ENCODE results near the gene CCT3.
"Not testable (repeated sequence)": the region's sequence is repeated elsewhere in the genome, so short reads cannot be mapped to it uniquely, and the experiment has no call there.

CCT3 gene

GRCh38 chr1:156373546-156373945, 35.5 kb upstream of the CCT3 start:
- DNase-seq (ENCODE audit: extremely low read depth, low read depth) = no peak
- no peak for TF ChIP-seq CTCF (IDR thresholded peaks at IDR 0.05; ENCODE audit: low read depth, low read length)

GRCh38 chr1:156372876-156373275, 34.8 kb upstream of the CCT3 start:
- no peak for TF ChIP-seq CTCF (IDR thresholded peaks at IDR 0.05; ENCODE audit: low read depth, low read length)

GRCh38 chr1:156372265-156372586, 34.1 kb upstream of the CCT3 start:
- no peak for TF ChIP-seq CTCF (IDR thresholded peaks at IDR 0.05; ENCODE audit: low read depth, low read length)

More at GRCh38 chr1:156372876-156373275, 34.8 kb upstream of the CCT3 start:
- DNase-seq (ENCODE audit: extremely low read depth, low read depth) = no peak

GRCh38 chr1:156371553-156372264, 33.6 kb upstream of the CCT3 start:
- no peak for DNase-seq (ENCODE audit: extremely low read depth, low read depth)

More at GRCh38 chr1:156372265-156372586, 34.1 kb upstream of the CCT3 start:
- no peak for DNase-seq (ENCODE audit: extremely low read depth, low read depth)

DNA sequence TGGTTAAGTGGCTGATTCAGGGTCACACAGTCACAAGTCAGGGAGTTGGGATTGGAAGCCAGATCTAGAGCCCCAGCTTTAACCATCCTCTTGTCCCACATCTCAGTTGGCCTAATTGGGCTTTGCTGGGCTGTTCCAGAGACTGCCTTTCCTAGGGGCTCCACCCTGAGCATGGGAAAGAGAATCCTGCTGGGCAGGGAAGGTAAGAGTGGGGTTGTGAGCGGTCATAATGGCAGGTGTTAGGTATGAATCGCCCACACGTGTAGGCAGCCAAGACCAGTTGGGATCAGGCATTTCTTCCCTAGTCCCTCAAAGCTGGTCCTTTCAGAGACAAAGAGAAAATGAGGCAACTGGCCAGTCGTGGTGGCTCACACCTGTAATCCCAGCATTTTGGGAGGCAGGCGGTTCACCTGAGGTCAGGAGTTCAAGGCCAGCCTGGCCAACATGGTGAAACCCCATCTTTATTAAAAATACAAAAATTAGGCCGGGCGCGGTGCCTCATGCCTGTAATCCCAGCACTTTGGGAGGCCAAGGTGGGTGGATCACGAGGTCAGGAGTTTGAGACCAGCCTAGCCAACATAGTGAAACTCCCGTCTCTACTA, 31.7 kb upstream of the CCT3 start:
- DNase-seq (ENCODE audit: extremely low read depth, low read depth) = not testable (repeated sequence)

More at GRCh38 chr1:156371553-156372264, 33.6 kb upstream of the CCT3 start:
- no peak for TF ChIP-seq CTCF (IDR thresholded peaks at IDR 0.05; ENCODE audit: low read depth, low read length)

DNA sequence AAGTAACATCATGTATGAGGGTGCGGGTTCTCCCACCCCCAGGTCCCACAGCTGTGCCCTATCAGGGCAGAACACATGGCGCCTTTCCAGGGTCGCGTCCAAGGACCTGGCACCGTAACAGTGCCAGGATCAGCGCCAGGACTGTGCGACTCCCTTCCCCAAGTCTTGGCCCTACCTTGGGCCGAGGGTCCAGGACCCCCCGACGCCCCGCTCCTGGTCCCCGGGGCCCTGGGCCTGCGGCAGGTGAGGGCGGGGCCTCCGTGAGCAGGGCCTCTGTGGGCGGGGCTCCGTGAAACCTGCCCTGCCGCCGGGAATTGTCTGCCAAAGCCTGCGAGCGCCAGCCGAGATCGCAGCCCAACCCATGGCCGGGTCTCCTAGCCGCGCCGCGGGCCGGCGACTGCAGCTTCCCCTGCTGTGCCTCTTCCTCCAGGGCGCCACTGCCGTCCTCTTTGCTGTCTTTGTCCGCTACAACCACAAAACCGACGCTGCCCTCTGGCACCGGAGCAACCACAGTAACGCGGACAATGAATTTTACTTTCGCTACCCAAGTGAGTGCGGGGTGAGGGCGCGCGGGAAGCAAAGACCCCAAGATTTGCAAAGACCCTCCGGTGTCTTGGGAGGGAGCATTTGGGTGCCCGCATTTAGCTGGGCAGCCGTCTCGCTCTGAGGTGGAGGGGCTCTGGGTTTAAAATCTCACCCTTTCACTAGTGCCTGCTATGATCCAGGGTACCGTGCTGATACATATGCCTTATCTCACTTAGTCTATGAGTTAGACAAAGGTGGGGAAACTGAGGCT, 31.0 kb upstream of the CCT3 start, which contains the start of gene RHBG:
TSS of gene RHBG (plus strand) at position 323 of the 796 bp plus-strand sequence. CDS start at position 362, 39 bp downstream.
- no peak for TF ChIP-seq CTCF (IDR thresholded peaks at IDR 0.05; ENCODE audit: low read depth, low read length)
- no peak for DNase-seq (ENCODE audit: extremely low read depth, low read depth)

GRCh38 chr1:156368157-156368658, 30.1 kb upstream of the CCT3 start:
- no peak for DNase-seq (ENCODE audit: extremely low read depth, low read depth)
- no peak for TF ChIP-seq CTCF (IDR thresholded peaks at IDR 0.05; ENCODE audit: low read depth, low read length)
